ENCODE measurements around the gene ALOX5AP. TPM values are rescaled to one million over a fixed set of nuclear protein-coding genes. Genes with fewer than 3 reads are reported as not detected.

Gene ALOX5AP
- 1 to 10 TPM; 5.7 to 8.4 (median 7.1) TPM for total RNA-seq

DNA sequence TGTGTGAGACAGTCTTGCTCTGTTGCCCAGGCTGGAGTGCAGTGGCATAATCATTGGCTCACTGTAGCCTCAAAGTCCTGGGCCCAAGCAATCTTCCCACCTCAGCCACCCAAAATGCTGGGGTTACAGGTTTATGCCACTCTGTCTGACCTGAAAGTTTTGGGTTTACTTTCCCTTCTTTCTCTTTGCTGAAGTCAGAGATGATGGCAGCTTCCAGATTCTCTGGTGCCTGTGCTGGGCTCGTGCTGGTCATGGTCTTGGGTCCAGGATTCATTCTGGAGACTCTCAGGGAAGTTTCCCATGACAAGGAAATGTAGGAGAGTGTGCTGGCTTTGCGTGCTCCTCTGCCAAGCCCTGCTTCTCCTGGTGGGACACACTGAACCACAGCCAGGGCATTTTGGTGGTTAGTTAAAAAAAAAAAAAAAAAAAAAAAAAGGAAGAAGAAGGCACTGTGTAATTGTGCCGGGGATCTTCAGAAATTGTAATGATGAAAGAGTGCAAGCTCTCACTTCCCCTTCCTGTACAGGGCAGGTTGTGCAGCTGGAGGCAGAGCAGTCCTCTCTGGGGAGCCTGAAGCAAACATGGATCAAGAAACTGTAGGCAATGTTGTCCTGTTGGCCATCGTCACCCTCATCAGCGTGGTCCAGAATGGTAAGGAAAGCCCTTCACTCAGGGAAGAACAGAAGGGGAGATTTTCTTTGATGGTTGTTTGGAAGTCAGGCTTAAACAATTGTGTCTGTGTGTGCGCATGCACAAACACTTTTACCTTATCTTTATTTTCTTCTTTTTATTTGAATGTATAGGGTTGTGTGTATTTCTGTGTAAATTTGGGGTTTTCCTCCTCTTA, at the start of gene ALOX5AP:
Gene ALOX5AP, plus strand, starts transcription at position 519 of the 847 bp plus-strand sequence. Its CDS starts 63 bp downstream, at position 582.
- H3K9me3 Mint-ChIP-seq: no peaks in the 10 kb centered on the region
- peak within 1 kb of the TSS; percentile 92 for H3K4me3 Mint-ChIP-seq
- H3K36me3 Mint-ChIP-seq (ENCODE audit: insufficient read depth): peaks cover 1% of the 10 kb centered on the region
- peak in 1 of 2 donors; percentile 21 for ATAC-seq
- DNase-seq: no peak
- peaks cover 65% of the 10 kb centered on the region for H3K4me1 Mint-ChIP-seq (ENCODE audit: low read depth)
- H3K27me3 Mint-ChIP-seq (ENCODE audit: low read depth): no peaks in the 10 kb centered on the region

GRCh38 chr13:30685987-30686386, 49.4 kb upstream of the ALOX5AP start:
- no peak for ATAC-seq
- no peaks in the 10 kb centered on the region for H3K36me3 Mint-ChIP-seq (ENCODE audit: insufficient read depth)

DNA sequence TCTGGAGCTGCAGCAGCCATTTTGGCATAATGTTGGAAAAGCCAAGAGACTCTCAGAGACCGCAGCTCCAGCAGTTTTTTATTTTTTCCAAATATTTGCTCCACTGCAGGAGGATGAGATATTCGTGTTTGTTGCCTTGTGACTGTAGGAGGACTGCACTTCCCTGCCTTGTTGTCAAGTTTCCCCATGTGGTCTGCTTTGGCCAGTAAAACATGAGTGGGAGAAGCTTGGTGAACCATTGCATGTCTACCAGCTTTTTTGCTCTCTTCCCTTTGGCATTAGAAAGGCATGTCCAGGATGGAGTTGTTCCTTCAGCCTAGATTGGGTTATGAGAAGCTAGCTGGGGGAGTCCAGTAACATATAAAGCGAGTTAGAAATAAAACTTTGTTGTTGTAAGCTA, 47.7 kb upstream of the ALOX5AP start:
- Mint-ChIP-seq H3K4me1 (ENCODE audit: low read depth) (peaks cover 11% of the 10 kb centered on the region), H3K9me3 (no peaks in the 10 kb centered on the region), H3K4me3 (no peak overlapping the region), H3K36me3 (ENCODE audit: insufficient read depth) (no peaks in the 10 kb centered on the region), H3K27me3 (ENCODE audit: low read depth) (no peaks in the 10 kb centered on the region)
- DNase-seq (no peak), ATAC-seq (no peak)

More at GRCh38 chr13:30685987-30686386, 49.4 kb upstream of the ALOX5AP start:
- Mint-ChIP-seq H3K4me1 (ENCODE audit: low read depth) (peaks cover 11% of the 10 kb centered on the region), H3K27me3 (ENCODE audit: low read depth) (no peaks in the 10 kb centered on the region), H3K4me3 (no peak overlapping the region), H3K9me3 (no peaks in the 10 kb centered on the region)
- DNase-seq: no peak

DNA sequence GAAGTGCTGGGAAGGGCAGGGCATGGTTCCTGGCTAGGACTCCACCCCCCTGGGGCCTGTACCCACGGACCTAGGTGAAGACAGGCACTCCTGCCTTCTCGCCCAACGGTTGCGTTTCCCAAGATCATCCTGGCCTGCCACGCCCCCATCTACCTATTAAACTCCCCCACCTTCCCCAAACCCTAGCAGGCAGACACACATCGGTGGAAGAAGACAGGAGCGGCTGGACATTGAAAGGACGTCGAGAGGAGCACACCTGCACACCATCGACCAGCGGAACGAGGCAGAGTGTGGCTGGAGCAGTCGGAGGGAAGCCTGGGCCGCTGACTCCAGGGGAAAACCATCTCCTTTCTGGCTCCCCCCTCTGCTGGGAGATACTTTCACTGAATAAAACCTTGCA, 45.6 kb upstream of the ALOX5AP start:
- DNase-seq: no peak
- H3K9me3 Mint-ChIP-seq: no peaks in the 10 kb centered on the region
- peaks cover 3% of the 10 kb centered on the region for H3K27me3 Mint-ChIP-seq (ENCODE audit: low read depth)
- ATAC-seq: no peak
- no peak overlapping the region for H3K4me3 Mint-ChIP-seq
- H3K36me3 Mint-ChIP-seq (ENCODE audit: insufficient read depth): no peaks in the 10 kb centered on the region
- peaks cover 11% of the 10 kb centered on the region for H3K4me1 Mint-ChIP-seq (ENCODE audit: low read depth)

GRCh38 chr13:30690282-30691188, 44.8 kb upstream of the ALOX5AP start:
- peak; percentile 55 to 65 for ATAC-seq
- no peak for DNase-seq
- no peaks in the 10 kb centered on the region for H3K9me3 Mint-ChIP-seq
- H3K27me3 Mint-ChIP-seq (ENCODE audit: low read depth): peaks cover 7% of the 10 kb centered on the region
- no peaks in the 10 kb centered on the region for H3K36me3 Mint-ChIP-seq (ENCODE audit: insufficient read depth)
- peak overlapping the region; percentile 71 for H3K4me3 Mint-ChIP-seq
- H3K4me1 Mint-ChIP-seq (ENCODE audit: low read depth): peaks cover 13% of the 10 kb centered on the region

DNA sequence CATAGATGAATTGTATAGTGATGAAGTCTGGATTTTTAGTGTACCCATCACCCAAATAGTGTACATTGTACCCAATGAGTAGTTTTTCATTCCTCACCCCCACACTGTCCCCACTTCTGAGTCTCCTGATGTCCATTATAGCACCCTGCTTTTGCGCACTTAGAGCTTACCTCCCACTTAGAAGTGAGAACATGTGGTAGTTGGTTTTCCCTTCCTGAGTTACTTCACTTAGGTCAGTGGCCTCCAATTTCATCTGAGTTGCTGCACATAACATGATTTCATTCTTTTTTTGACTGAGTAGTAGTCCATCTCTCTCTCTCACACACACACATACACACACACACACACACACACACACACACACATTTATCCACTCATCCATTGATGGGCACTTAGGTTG, 43.2 kb upstream of the ALOX5AP start:
- no peaks in the 10 kb centered on the region for H3K36me3 Mint-ChIP-seq (ENCODE audit: insufficient read depth)
- no peaks in the 10 kb centered on the region for H3K9me3 Mint-ChIP-seq
- ATAC-seq (no peak), DNase-seq (no peak)
- no peak overlapping the region for H3K4me3 Mint-ChIP-seq
- peaks cover 10% of the 10 kb centered on the region for H3K27me3 Mint-ChIP-seq (ENCODE audit: low read depth)
- H3K4me1 Mint-ChIP-seq (ENCODE audit: low read depth): peaks cover 26% of the 10 kb centered on the region

DNA sequence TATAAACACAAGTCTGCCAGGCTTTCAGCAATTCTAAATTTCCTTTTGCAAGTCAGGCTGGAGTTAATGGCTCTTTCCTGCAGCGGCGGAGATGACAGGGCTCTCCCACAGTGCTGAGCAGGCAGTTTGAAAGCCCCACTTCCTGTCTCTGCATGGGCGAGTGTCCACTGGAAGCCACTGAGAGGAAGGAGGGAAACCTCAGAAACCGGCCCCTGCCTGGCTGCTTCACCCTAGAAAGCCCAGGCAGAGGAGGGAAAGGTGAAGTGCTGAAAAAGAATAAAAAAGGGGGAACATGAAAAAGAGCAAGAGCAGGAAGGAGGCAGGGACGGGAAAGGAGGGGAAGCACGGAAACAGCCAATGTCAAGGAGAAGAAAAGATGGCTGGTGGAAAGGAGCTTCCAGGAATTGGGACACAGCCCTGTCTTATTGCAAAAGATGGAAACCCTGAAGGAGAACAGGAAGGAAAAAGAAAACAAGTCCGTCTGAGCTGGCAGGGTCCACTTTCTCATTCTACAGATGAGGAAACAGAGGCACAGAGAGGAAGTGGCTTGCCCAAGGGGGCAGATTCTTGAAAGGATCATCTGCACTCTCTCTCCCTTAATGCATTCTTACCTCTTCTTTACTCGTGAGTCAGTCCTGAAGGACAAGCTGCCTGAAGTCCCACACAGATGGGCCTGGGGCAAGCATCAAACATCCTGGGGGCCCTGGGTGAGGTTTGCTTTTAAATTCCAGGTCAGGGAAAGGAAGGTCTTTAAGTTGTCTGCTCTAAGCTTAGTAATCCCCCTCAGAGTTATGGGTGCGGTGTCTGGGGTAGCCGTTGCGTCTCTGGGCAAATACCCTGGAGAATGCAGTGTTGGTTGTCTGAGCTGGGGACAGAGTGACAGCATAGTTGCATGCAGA, 38.8 kb upstream of the ALOX5AP start:
- H3K4me3 Mint-ChIP-seq: peak overlapping the region; percentile 46
- H3K4me1 Mint-ChIP-seq (ENCODE audit: low read depth): peaks cover 19% of the 10 kb centered on the region
- H3K9me3 Mint-ChIP-seq: no peaks in the 10 kb centered on the region
- ATAC-seq (no peak), DNase-seq (no peak)
- peaks cover 15% of the 10 kb centered on the region for H3K27me3 Mint-ChIP-seq (ENCODE audit: low read depth)
- H3K36me3 Mint-ChIP-seq (ENCODE audit: insufficient read depth): no peaks in the 10 kb centered on the region

- peaks cover 15% of the 10 kb centered on the region for H3K27me3 Mint-ChIP-seq (ENCODE audit: low read depth)
Measured at GRCh38 chr13:30697177-30697953, 38.0 kb upstream of the ALOX5AP start.

GRCh38 chr13:30697996-30698401, 37.3 kb upstream of the ALOX5AP start:
- Mint-ChIP-seq H3K4me1 (ENCODE audit: low read depth) (peaks cover 19% of the 10 kb centered on the region), H3K4me3 (no peak overlapping the region), H3K9me3 (no peaks in the 10 kb centered on the region), H3K27me3 (ENCODE audit: low read depth) (peaks cover 15% of the 10 kb centered on the region), H3K36me3 (ENCODE audit: insufficient read depth) (no peaks in the 10 kb centered on the region)
- DNase-seq (no peak), ATAC-seq (no peak)

More at GRCh38 chr13:30697177-30697953, 38.0 kb upstream of the ALOX5AP start:
- Mint-ChIP-seq H3K9me3 (no peaks in the 10 kb centered on the region), H3K4me3 (no peak overlapping the region), H3K36me3 (ENCODE audit: insufficient read depth) (no peaks in the 10 kb centered on the region), H3K4me1 (ENCODE audit: low read depth) (peaks cover 19% of the 10 kb centered on the region)
- no peak for DNase-seq
- no peak for ATAC-seq

DNA sequence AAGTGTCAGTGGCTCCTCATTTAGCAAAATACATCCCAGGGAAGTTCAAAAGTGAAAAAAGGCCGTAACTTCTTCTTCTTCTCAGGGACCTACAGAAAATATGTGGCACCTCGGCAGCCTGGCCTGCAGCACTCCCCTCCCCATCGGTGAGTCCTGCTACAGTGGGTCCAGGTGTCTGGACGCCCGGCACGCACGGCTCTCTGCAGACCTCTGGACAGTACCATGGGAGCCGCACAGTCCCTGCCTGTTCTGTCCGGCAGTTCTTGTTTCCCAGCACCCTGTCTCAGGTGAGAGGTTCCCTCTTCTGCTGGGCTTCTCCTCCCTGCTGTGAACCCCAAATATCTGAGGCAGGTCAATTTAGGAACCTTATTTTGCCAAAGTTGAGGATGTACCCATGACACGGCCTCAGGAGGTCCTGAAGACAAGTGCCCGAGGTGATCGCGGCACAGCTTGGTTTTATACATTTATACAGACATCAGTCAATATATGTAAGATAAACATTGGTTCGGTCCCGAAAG, 36.8 kb upstream of the ALOX5AP start:
- Mint-ChIP-seq H3K9me3 (no peaks in the 10 kb centered on the region), H3K4me1 (ENCODE audit: low read depth) (peaks cover 19% of the 10 kb centered on the region), H3K27me3 (ENCODE audit: low read depth) (peaks cover 16% of the 10 kb centered on the region), H3K4me3 (no peak overlapping the region), H3K36me3 (ENCODE audit: insufficient read depth) (no peaks in the 10 kb centered on the region)
- no peak for ATAC-seq
- DNase-seq: no peak

GRCh38 chr13:30700364-30700763, 35.0 kb upstream of the ALOX5AP start:
- Mint-ChIP-seq H3K4me1 (ENCODE audit: low read depth) (peaks cover 18% of the 10 kb centered on the region), H3K9me3 (no peaks in the 10 kb centered on the region), H3K4me3 (no peak overlapping the region), H3K36me3 (ENCODE audit: insufficient read depth) (no peaks in the 10 kb centered on the region), H3K27me3 (ENCODE audit: low read depth) (peaks cover 11% of the 10 kb centered on the region)
- no peak for DNase-seq
- no peak for ATAC-seq

GRCh38 chr13:30702006-30702405, 33.3 kb upstream of the ALOX5AP start:
- H3K27me3 Mint-ChIP-seq (ENCODE audit: low read depth): peaks cover 7% of the 10 kb centered on the region
- DNase-seq: no peak
- ATAC-seq: no peak
- H3K4me3 Mint-ChIP-seq: no peak overlapping the region
- H3K9me3 Mint-ChIP-seq: no peaks in the 10 kb centered on the region
- no peaks in the 10 kb centered on the region for H3K36me3 Mint-ChIP-seq (ENCODE audit: insufficient read depth)
- peaks cover 4% of the 10 kb centered on the region for H3K4me1 Mint-ChIP-seq (ENCODE audit: low read depth)

- no peak overlapping the region for H3K4me3 Mint-ChIP-seq
- H3K36me3 Mint-ChIP-seq (ENCODE audit: insufficient read depth): no peaks in the 10 kb centered on the region
- ATAC-seq (no peak), DNase-seq (no peak)
- H3K9me3 Mint-ChIP-seq: no peaks in the 10 kb centered on the region
- H3K27me3 Mint-ChIP-seq (ENCODE audit: low read depth): peaks cover 2% of the 10 kb centered on the region
- peaks cover 3% of the 10 kb centered on the region for H3K4me1 Mint-ChIP-seq (ENCODE audit: low read depth)
Measured at GRCh38 chr13:30704596-30704995, 30.7 kb upstream of the ALOX5AP start.
